Fibroblast of the aortic adventitia (primary cell): ENCODE data around the gene ABHD16B. TPM values are rescaled to one million over a fixed set of nuclear protein-coding genes. Genes with fewer than 3 reads are reported as not detected.

Source experiments
- DNase-seq: peaks from one replicate; pipeline ENCODE4 v3.0.0-alpha.2; 2010; ENCODE audit warnings: low read depth
- H3K4me3 ChIP-seq: 2 replicates; pipeline ENCODE4 v1.5.1; 2011; ENCODE audit warnings: low read depth, mild to moderate bottlenecking, control low read depth, low read length, moderate library complexity
- total RNA-seq: library from RNA; depleted of rRNA; stranded (reverse); fragments of >200 nt; gene quantifications from 2 replicates; pipeline ENCODE4 v1.2.3, GENCODE V29; 2012; ENCODE audit warnings: low replicate concordance
- TF ChIP-seq, protein P1 (sequence below): IDR thresholded peaks from 2 replicates; pipeline ENCODE4 v1.5.1; 2011; ENCODE audit warnings: mild to moderate bottlenecking, low read length, control low read depth, inconsistent platforms; ENCODE audit not compliant: insufficient read depth

ABHD16B gene
- total RNA-seq, 1 donor: not detected

DNA sequence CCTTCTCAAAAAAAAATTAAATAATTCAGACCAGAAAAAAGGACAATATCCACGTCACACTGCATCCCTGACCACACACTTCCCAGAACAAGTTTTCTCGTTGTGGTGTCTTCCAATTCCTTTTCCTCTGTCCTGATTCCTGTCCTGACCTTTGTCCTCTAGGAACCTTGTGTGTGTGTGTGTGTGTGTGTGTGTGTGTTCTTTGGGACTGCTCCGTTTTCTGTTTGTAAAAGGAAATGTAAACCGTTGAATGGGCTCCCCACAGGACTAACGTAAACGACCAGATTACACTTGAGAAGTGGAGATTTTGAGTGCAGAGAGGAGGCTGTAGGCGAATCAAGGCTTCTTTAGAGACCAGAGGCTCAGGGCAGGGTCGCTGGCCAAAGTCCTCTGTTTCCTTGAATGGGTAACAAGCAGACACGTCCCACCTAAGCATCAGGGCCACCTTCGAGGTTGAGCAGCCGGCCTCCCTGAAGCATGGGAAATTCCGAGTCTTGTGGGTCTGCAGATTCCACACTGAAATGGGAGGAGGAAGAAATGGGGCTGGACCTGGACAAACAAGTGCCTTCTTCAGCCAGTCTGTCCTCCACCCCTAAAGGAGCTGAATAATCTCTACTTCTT lies 37.5 kb upstream of the ABHD16B start:
- TF ChIP-seq, protein P1, sequence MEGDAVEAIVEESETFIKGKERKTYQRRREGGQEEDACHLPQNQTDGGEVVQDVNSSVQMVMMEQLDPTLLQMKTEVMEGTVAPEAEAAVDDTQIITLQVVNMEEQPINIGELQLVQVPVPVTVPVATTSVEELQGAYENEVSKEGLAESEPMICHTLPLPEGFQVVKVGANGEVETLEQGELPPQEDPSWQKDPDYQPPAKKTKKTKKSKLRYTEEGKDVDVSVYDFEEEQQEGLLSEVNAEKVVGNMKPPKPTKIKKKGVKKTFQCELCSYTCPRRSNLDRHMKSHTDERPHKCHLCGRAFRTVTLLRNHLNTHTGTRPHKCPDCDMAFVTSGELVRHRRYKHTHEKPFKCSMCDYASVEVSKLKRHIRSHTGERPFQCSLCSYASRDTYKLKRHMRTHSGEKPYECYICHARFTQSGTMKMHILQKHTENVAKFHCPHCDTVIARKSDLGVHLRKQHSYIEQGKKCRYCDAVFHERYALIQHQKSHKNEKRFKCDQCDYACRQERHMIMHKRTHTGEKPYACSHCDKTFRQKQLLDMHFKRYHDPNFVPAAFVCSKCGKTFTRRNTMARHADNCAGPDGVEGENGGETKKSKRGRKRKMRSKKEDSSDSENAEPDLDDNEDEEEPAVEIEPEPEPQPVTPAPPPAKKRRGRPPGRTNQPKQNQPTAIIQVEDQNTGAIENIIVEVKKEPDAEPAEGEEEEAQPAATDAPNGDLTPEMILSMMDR: no peak
- no peak overlapping the region for H3K4me3 ChIP-seq
- DNase-seq: no peak

DNA sequence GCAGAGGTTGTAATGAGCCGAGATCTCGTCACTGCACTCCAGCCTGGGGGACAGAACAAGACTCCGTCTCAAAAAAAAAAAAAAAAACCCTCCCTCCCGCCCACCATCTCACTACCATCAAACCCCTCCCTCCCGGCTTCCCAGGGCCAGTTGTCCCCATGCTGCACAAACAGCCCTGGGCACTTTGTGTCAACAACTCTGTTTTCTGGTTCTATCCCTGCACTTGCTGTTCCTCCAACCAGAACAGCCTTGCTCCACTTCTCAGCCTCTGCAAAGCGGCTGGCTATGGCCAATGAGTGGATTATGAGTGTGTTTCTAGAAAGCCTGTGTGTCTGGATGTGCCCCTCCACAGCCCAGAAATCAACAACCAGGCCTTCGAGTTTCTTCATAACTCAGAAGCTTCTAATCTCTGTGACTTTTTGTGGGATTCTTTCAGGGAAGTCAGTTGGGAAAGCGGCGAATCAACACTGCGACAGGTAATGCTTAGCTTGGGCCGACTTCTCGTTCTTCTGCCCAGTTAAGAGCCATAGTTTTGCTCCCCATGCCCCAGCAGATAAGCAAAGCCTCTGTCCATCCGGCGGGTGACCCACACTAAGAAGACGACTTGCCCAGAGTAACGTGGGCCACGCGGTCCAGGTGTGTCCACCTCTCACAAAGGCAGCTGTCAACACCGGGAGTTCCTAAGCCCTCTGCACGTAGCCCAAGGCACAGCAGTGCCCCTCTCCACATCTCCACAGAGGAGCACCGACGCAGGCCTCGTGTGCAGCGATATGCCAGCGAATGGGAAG lies 35.8 kb upstream of the ABHD16B start:
- H3K4me3 ChIP-seq: no peak overlapping the region
- TF ChIP-seq, protein P1: no peak
- no peak for DNase-seq

DNA sequence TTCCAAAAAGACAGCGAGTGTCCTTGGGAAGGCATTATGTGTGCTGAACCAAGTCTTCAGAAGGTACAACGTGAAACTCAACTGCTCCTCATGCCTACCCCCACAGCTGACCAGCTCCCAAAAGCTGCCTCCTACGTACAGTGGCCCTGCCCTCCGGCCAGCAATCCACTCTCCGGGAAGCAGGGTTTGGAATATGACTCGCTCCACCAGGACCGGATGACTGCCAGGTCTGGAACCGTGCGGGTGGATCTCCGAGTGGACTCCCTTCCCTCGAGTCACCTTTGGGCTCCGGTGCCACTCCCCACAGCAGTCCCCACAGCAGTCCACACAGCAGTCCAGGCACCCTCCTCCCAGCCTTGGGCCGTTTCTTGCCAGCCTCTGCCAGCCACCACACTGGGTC lies 34.5 kb upstream of the ABHD16B start:
- TF ChIP-seq, protein P1: no peak
- no peak for DNase-seq
- H3K4me3 ChIP-seq: no peak overlapping the region

DNA sequence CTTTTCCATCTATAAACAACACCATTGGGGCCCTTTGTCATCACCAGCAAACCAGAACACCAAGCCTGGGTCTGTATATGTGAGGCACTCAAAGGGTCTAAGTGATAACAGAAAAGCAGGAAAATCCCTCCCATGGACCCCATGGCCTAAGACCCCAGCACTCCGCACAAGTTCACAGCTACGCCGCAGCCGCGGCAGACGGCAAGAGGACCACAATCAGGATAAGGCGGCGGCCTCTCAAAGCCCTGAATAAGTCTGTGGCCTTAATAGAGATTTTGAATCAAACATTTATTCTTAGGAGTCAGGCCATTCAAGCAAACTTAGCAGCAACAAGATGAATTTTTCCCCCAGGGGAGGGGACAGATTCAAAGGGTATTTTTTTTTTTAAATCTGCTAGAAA lies 33.2 kb upstream of the ABHD16B start:
- TF ChIP-seq, protein P1: no peak
- DNase-seq: no peak
- H3K4me3 ChIP-seq: no peak overlapping the region

DNA sequence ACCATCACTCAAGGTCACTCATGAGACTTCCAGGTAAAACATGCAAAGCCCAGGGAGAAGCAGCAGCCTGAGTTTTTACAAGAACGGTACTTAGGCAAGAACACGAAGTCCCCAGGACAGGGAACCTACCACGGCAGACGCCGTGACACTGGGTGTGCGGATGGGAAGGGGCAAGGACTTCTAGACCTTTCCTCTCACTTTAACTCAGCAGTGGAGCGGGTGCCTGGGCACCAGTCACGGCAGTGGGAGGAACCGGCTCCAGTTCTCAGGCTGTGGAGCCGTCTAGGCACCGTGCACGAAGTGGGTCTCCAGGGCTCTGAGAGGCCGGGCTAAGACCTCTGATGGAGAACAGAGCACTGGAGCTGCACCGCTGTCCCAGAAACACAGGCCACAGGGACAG lies 32.8 kb upstream of the ABHD16B start:
- no peak overlapping the region for H3K4me3 ChIP-seq
- TF ChIP-seq, protein P1: no peak
- DNase-seq: no peak

DNA sequence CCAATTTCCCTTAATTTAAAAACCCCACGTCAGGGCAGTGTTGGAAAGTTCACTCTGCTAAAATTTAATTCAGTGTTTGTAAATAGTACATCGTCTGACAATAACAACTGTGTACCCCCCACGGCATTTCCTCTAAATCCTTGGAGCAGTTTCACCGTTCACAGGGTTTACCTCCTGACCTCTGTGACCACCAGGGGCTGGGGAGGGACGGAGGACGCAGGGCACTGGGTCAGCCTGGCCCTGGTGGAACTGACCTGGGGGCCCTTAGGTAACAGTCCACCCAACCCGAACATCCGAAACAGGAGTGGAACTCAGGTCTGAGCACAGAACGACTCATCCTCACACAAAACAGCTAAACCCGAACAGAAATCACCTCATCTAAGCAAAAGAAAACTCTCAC lies 32.3 kb upstream of the ABHD16B start:
- H3K4me3 ChIP-seq: no peak overlapping the region

More for the DNA sequence above, 32.3 kb upstream of the ABHD16B start:
- TF ChIP-seq, protein P1: no peak
- no peak for DNase-seq
